T-helper 1 cell treated with Interleukin-12 subunit alpha and Interleukin-12 subunit beta and Interleukin-4 antibody, amounts not matched to agents 30 ng/mL and 1 ng/mL, for 36 hours (primary cell): ENCODE data around the gene C3. TPM values are rescaled to one million over a fixed set of nuclear protein-coding genes. Genes with fewer than 3 reads are reported as not detected.

Experiments
- intact Hi-C: fragments of 100-400 bp; cut with micrococcal nuclease; formaldehyde crosslinking; loops from one replicate; pipeline ENCODE4 v1.15.1; 2024
- total RNA-seq: library from RNA; stranded (reverse); gene quantifications from 2 replicates; pipeline ENCODE4 v1.2.3, GENCODE V29; 2022

The C3 gene
- total RNA-seq, 1 donor from 2014 or later, result 8.3 TPM

- intact Hi-C loops, result no loop called here
These were observed 13.1 kb upstream of the C3 start for GRCh38 chr19:6733338-6734095.

DNA sequence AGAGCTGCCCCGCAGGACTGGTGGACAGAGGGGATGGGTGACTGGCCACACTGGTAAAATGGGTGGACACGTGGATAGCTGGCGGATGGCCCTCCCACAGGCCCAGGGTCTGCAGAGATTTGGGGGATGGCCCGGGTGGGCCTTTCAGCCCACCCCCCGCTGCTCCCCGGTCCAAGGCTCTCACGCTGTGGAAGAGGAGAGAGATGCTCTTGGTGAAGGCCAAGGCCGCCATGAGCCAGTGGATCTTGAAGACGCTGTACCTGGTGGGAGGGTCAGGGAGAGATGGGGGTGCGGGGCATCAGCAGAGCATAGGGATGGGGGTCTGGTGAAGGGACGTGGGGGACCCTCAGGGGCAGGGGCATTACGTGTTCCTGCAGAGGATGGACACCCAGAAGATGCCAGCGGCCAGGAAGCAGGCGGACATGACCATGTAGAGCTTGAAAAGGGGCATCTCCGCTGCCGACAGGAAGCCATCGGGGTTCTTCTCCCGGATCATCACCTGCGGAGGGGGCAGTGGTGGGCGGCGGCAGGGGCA lies 12.4 kb upstream of the C3 start:
- intact Hi-C loops, result no loop called here

DNA sequence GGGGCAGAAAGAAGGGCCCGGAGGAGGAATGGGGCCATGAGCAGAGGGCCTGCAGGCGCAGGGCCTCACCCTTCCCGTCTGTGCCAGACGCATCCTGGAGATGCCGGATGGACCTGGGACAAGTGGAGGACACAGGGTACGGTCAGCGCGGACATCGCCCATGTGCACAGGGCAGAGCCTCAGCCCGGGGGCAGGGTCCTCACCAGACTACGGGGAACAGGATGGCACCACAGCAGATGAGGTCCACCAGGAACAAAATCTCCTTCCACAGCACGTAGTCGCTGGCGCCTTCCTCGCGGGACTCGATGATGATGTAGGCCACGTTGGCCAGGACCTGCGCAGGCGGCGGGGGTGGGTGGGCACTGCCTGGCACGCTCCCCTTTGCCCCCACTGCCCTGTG lies 11.4 kb upstream of the C3 start:
- intact Hi-C loops, result no loop called here

DNA sequence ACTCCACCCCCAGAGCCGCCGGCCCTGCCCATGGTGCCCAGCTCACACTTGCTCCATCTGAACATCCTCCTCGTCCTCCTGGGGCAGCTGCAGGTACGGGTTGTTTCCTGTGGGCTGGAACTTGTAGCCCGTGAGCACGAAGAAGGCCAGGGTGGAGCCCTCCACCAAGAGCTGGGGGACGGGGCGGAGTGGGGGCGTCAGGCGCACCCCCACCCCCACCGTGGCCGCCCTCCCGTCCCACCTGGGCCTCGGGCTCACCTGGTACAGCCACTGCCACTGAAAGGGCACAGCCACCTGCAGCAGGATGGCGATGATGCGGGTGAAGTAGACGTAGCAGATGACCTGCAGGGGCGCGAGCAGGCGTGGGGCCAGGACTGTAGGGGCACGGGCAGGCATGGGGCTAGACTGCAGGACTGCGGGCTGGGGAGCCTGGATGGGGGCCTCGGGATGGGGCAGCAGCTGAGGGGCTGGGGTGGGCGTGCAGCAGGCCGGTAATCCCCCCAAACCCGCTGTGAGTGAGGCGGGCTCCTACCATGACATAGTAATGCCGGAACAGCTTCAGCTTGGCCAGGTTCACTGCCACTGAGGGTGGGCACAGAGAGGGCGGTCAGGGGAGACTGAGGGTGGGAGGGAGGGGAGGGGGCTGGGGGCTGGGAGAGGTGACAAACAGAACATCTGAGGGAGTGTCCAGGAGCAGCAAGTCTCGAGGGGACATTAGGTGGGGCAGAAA lies 10.7 kb upstream of the C3 start:
- intact Hi-C loops, result no loop called here

DNA sequence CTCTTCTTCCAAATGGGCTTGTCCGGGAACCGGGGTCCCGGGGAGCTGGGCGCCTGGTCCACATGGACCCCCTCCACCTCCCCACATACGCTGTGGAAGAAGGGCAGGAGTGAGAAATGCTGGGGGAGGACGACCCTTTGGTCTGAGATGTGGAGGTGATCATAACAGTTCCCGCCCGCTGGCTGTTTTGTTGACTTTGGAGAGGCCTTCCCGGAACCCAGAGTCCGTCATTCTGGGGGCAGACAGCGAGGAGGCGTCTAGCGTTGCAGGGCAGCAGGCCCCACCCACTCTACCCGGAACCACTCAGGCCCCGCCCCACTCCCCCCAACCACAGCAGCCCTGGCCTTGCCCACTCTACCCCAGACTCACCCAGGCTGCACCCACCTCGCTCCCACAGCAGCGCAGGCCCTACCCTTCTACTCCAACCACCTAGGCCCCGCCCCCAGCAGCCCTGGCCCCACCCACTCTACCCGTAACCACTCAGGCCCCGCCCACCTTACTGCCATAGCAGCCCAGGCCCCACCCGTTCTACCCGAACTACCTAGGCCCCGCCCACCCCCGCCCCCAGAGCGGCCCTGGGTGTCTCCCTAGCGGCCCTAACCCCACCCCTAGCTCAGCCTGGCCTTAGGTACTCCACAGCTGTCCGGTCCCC lies 9.8 kb upstream of the C3 start:
- intact Hi-C loops, result no loop called here

GRCh38 chr19:6729573-6730152 lies 9.2 kb upstream of the C3 start:
- intact Hi-C loops, result no loop called here

GRCh38 chr19:6728346-6728745 lies 7.9 kb upstream of the C3 start:
- intact Hi-C loops, result no loop called here

- intact Hi-C loops, result no loop called here
These were observed 5.2 kb upstream of the C3 start for GRCh38 chr19:6725513-6726231.

GRCh38 chr19:6724631-6725492 lies 4.4 kb upstream of the C3 start:
- intact Hi-C loops, result no loop called here

DNA sequence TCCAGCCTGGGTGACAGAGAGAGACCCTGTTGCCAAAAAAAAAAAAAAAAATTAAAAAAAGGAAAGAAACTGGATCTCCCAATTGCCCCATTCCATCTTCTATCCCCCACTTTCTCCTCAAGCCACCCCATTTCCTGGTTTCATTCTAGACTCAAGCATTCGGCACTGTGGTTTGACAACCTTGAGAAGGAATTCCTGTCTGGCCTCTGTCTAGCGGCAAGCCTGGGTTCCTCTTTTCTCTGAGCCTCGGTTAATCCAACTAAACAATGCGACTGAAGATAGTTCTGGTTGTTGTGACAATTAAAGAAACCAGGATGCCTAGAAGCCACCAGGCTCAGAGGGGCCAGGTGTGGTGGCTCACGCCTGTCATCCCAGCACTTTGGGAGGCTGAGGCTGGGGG lies 3.3 kb upstream of the C3 start:
- intact Hi-C loops, result no loop called here

GRCh38 chr19:6723108-6723618 lies 2.7 kb upstream of the C3 start:
- intact Hi-C loops, result no loop called here

GRCh38 chr19:6721773-6722172 lies 1.3 kb upstream of the C3 start:
- intact Hi-C loops, result no loop called here

- intact Hi-C loops, result no loop called here
These were observed 656 bp upstream of the C3 start for GRCh38 chr19:6721138-6721474.

GRCh38 chr19:6719992-6720368 lies 470 bp downstream of the C3 start:
- intact Hi-C loops, result loop anchor here (1.0 to 5.0 kb wide), 4 partner anchors 16 to 203 kb away; no protein-coding TSS in a partner anchor

GRCh38 chr19:6719540-6719861 lies 949 bp downstream of the C3 start:
- intact Hi-C loops, result loop anchor here (1.0 to 5.0 kb wide), 4 partner anchors 17 to 202 kb away; no protein-coding TSS in a partner anchor

GRCh38 chr19:6718741-6719539 lies 1.5 kb downstream of the C3 start:
- intact Hi-C loops, result loop anchor here (1.0 to 5.0 kb wide), 6 partner anchors 17 to 202 kb away; partner anchors contain the start of gene SH2D3A

DNA sequence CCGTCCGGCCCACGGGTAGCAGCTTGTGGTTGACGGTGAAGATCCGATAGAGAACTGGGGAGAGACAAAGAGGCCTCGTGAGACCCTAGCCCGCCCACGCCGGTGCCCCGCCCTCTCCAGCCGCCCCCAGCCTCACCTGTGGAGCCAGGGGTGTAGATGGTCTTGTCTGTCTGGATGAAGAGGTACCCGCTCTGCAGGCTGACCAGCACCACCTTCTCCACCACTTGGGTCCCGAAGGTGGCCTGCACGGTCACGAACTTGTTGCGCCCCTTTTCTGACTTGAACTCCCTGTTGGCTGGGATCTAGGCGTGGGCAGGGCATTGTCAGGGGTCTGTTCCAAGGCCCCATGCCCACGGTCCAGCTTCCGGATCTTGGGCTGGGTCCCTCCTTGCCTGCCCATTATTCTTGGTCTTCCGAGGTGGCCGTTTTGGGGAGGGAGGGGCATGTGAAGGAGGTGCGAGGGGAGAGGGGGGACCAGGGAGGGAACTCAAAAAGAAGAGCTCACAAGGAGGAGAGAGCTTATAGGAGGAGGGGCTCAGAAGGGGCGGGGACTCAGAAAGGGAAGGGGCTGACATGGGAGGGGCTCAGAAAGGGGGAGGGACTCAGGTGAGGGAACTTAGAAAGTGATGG lies 2.2 kb downstream of the C3 start:
- intact Hi-C loops, result loop anchor here (1.0 to 5.0 kb wide), 4 partner anchors 35 to 201 kb away; partner anchors contain the start of gene SH2D3A

- intact Hi-C loops, result loop anchor here (5.0 kb wide), 1 partner anchor 200 kb away; no protein-coding TSS in a partner anchor
These were observed 2.9 kb downstream of the C3 start for GRCh38 chr19:6717441-6717971.
